ENCODE measurements around the gene KCNJ9.

The KCNJ9 gene

DNA sequence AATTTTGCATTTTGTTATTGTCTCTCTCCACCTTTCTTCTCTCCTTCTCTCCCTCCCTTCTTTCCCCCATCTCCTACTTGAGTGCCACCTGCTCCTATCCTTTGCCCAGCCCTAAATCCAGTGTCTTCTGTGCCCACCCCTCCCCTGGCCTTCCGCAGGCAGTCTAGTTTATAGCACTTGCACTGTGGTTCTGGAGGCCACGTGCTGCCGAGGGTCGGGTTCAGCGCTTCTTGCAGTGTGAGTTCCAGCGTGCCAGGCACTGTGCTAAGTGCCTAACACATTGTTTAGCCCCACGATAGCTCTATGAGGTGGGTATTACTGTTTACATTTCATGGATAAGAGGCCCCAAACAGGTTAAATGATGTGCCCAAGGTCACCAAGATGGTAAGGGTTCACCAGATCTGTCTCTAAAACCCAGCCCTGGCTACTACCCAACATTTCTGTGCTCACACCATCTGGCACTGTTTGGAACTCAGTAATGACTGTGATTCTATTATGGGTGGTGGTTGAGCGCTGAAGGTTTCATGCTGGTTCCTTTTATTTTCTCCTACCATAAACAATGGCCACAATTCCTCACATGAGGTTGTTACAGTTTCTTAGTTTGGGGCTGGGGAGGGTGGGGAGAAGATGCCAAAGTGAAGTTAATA, 56.0 kb downstream of the KCNJ9 start:
- Histone ChIP-seq H3K27ac (ENCODE audit: low read length) (no peak overlapping the region), H3F3A (ENCODE audit: insufficient read depth, low read length) (no peaks in the 10 kb centered on the region), H3K4me2 (ENCODE audit: low read depth, low read length) (no peak overlapping the region), H3K9ac (ENCODE audit: low read length) (no peak overlapping the region), H3K27me3 (replicated peaks; ENCODE audit: insufficient read depth, low read length) (no peaks in the 10 kb centered on the region), H2AFZ (ENCODE audit: low read length) (no peak overlapping the region), H3K36me3 (replicated peaks; ENCODE audit: insufficient read depth, low read length) (no peaks in the 10 kb centered on the region), H3K4me3 (ENCODE audit: low read length) (no peak overlapping the region), H3K4me1 (ENCODE audit: low read length) (no peaks in the 10 kb centered on the region), H3K9me3 (replicated peaks; ENCODE audit: insufficient read depth, low read length) (no peaks in the 10 kb centered on the region), H3K9me2 (replicated peaks; ENCODE audit: insufficient read depth, low read length) (no peaks in the 10 kb centered on the region), H3K79me2 (ENCODE audit: low read length) (no peaks in the 10 kb centered on the region), H4K20me1 (ENCODE audit: insufficient read depth, low read length) (no peaks in the 10 kb centered on the region)
- DNase-seq = no peak
- no peak for TF ChIP-seq EZH2phosphoT487 (IDR thresholded peaks at IDR 0.05; ENCODE audit: low read length)
- no peak for TF ChIP-seq EZH2 (optimal IDR thresholded peaks at IDR 0.05; ENCODE audit: low read depth, low read length)
- TF ChIP-seq, protein P1, sequence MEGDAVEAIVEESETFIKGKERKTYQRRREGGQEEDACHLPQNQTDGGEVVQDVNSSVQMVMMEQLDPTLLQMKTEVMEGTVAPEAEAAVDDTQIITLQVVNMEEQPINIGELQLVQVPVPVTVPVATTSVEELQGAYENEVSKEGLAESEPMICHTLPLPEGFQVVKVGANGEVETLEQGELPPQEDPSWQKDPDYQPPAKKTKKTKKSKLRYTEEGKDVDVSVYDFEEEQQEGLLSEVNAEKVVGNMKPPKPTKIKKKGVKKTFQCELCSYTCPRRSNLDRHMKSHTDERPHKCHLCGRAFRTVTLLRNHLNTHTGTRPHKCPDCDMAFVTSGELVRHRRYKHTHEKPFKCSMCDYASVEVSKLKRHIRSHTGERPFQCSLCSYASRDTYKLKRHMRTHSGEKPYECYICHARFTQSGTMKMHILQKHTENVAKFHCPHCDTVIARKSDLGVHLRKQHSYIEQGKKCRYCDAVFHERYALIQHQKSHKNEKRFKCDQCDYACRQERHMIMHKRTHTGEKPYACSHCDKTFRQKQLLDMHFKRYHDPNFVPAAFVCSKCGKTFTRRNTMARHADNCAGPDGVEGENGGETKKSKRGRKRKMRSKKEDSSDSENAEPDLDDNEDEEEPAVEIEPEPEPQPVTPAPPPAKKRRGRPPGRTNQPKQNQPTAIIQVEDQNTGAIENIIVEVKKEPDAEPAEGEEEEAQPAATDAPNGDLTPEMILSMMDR (IDR thresholded peaks at IDR 0.05; ENCODE audit: low read length) = no peak

DNA sequence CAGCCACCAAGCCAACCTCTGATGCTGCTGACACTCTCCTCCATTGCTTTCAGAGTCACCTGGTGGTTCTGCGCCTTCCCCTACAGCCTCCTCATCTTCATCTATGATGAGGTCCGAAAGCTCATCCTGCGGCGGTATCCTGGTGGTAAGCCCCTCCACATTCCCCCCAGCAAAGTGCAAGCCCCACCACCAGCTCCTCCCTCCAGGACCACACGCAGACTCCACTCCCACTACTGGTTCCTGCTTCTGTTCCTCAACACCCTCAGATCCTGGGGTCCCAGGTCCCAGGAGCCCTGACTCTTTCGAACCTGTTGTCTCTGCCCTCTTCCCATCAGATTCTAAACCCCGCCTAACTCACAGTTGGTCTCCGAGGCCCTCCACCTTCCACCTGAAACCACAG, 58.5 kb downstream of the KCNJ9 start:
- TF ChIP-seq EZH2phosphoT487 (IDR thresholded peaks at IDR 0.05; ENCODE audit: low read length) (no peak), EZH2 (optimal IDR thresholded peaks at IDR 0.05; ENCODE audit: low read depth, low read length) (no peak)
- TF ChIP-seq, protein P1 (IDR thresholded peaks at IDR 0.05; ENCODE audit: low read length) = no peak
- DNase-seq = no peak
- H2AFZ ChIP-seq (ENCODE audit: low read length) = no peak overlapping the region
- no peaks in the 10 kb centered on the region for H3K36me3 ChIP-seq (replicated peaks; ENCODE audit: insufficient read depth, low read length)
- no peak overlapping the region for H3K27ac ChIP-seq (ENCODE audit: low read length)
- H3K4me1 ChIP-seq (ENCODE audit: low read length) = no peaks in the 10 kb centered on the region
- H3K27me3 ChIP-seq (replicated peaks; ENCODE audit: insufficient read depth, low read length) = no peaks in the 10 kb centered on the region
- H3K9me2 ChIP-seq (replicated peaks; ENCODE audit: insufficient read depth, low read length) = no peaks in the 10 kb centered on the region
- no peaks in the 10 kb centered on the region for H4K20me1 ChIP-seq (ENCODE audit: insufficient read depth, low read length)
- no peak overlapping the region for H3K9ac ChIP-seq (ENCODE audit: low read length)
- H3K4me3 ChIP-seq (ENCODE audit: low read length) = no peak overlapping the region
- H3K9me3 ChIP-seq (replicated peaks; ENCODE audit: insufficient read depth, low read length) = no peaks in the 10 kb centered on the region
- no peaks in the 10 kb centered on the region for H3F3A ChIP-seq (ENCODE audit: insufficient read depth, low read length)
- no peak overlapping the region for H3K4me2 ChIP-seq (ENCODE audit: low read depth, low read length)
- H3K79me2 ChIP-seq (ENCODE audit: low read length) = no peaks in the 10 kb centered on the region
